Esophagus muscularis mucosa (tissue), 3 donors: Measurements from ENCODE around the gene SAMD1.

Experiments used
- CTCF ChIP-seq, 3 experiments: fragments of 200-600 bp in 2 of 3; fragments of 450-650 bp in 1 of 3; sonication (generic) in 2 of 3; IDR thresholded peaks; one replicate each; pipeline ENCODE4 v1.5.1; 2017 to 2019; ENCODE audit warnings: antibody characterized with exemption in 3 of 3, mild to moderate bottlenecking in 2 of 3, moderate library complexity in 1 of 3
- POLR2A ChIP-seq: fragments of 450-650 bp; IDR thresholded peaks from one replicate; pipeline ENCODE4 v1.6.1; 2017; ENCODE audit warnings: antibody characterized with exemption, moderate library complexity, mild to moderate bottlenecking, low read depth
- POLR2AphosphoS5 ChIP-seq, 2 donors: sonication (generic); formaldehyde crosslinking; IDR thresholded peaks; one replicate each; pipeline ENCODE4 v1.6.1; 2017; ENCODE audit warnings: antibody characterized with exemption in 2 of 2

GRCh38 chr19:14078411-14078810 lies 12.1 kb downstream of the SAMD1 start:
- no peak for TF ChIP-seq CTCF (IDR thresholded peaks at IDR 0.05)
- no peak for TF ChIP-seq POLR2A
- no peak for TF ChIP-seq POLR2AphosphoS5 (IDR thresholded peaks at IDR 0.05)
